Ramos (cell line): ENCODE data around the gene XPNPEP2.

Source experiments
- in situ Hi-C: fragments of 300-500 bp; cut with MboI; formaldehyde crosslinking; loops from one replicate; pipeline ENCODE4 v1.14.3; 2022; ENCODE audit warnings: low sequenced_read_pairs; ENCODE audit not compliant: unreplicated experiment

Gene XPNPEP2

GRCh38 chrX:129772796-129773431 is 34.1 kb downstream of the XPNPEP2 start:
- in situ Hi-C loops: no loop called here

DNA sequence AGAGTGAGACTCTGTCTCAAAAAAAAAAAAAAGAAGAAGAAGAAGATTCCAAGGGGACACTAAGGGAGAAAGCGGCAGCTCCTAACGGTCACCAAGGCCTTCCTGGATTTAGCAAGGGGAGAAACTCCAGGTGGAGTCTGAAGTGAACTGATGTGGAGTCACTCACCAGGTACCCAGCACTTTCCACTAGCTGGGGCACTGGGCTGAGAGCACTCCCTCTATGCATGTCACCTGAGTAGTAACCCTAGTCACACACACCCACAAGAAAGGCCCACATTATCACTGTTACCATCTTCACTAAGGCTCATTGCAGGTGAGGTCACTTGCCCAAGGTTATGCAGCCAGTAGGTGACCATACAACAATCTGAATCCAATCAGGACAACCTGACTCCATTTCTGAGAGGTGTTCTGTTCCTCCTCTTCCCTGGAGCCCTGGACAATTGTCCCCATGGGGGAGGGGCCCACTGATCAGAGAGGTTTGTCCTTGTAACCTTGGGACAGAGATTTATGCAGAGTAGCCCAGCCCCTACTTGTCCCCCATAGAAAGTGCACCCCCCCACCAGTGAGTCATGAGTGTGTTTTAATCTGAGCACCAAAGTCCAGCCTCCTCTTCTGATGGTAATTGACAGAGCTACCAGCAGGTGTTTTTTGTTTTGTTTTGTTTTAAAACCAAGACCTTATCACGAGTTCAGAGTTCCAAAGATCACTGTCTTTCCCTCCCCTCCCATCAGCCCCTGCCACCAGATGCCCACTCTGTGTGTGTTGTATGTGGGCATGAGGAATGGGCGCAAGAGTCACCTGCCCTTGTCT is 35.1 kb downstream of the XPNPEP2 start:
- in situ Hi-C loops: no loop called here

- in situ Hi-C loops: no loop called here
Measured at GRCh38 chrX:129777218-129778030, 38.6 kb downstream of the XPNPEP2 start.

- in situ Hi-C loops: no loop called here
Measured at GRCh38 chrX:129779086-129779672, 40.4 kb downstream of the XPNPEP2 start.

- in situ Hi-C loops: no loop called here
Measured at GRCh38 chrX:129779747-129780146, 41.0 kb downstream of the XPNPEP2 start, which contains the start of gene SASH3. SASH3 (plus strand) TSS chrX:129779949; CDS start chrX:129780098, 149 bp downstream.

DNA sequence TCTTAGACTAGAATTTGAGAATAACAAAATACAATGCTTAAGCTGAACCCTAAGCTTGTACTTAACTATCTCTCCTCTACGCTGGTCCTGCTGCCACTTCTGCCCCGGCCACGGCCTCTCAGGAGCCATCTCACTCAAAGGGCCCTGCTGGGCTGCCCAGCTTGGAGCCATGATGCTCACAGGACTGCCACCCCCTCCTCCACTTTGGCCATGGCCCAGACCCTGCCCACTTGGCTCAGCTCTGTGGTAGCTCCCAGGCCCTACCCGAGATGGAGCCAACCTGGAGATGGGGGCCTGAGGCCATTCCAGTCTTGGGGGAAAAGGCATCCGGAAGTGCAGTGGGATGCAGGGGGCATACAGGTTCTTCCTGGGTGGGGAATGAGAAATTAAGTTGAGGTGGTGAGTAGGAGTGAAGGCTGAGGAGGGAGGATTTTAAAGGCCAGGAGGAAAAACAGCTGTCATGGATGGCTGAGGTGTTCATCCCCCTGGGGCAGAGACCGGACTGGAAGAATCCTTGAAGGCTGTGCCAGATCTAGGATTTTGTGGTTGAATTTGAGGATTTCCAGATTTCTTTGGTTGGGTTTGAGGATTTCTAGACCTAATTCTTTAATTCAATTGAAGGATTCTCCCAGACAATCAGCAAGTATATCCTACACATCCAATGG is 41.8 kb downstream of the XPNPEP2 start:
- in situ Hi-C loops: no loop called here

DNA sequence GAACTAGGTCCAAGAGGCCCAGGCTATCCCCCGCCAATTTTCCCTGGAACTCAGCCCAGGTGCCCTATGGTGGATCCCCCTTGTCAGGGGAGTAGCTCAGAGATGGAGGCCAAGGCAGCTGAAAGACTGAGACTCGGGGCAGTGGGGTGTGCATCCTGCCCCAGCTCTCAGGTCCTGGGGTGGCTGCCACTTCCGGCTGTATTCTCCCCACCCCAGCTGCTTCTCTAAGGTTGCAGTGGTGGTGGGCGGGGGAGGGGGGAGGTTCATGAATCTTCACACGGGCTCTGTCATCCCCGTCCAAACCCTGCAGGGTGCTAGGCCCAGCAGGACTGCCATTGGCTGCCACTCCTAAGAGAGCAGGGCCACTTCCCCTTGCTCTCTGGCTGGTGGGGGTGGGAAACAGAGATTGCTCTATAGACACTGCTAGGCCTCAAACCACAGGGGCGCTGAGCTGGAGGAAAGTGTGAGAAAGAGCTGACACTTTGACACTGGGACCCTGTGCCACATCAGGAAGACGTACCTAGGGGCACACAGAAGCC is 42.4 kb downstream of the XPNPEP2 start:
- in situ Hi-C loops: no loop called here

DNA sequence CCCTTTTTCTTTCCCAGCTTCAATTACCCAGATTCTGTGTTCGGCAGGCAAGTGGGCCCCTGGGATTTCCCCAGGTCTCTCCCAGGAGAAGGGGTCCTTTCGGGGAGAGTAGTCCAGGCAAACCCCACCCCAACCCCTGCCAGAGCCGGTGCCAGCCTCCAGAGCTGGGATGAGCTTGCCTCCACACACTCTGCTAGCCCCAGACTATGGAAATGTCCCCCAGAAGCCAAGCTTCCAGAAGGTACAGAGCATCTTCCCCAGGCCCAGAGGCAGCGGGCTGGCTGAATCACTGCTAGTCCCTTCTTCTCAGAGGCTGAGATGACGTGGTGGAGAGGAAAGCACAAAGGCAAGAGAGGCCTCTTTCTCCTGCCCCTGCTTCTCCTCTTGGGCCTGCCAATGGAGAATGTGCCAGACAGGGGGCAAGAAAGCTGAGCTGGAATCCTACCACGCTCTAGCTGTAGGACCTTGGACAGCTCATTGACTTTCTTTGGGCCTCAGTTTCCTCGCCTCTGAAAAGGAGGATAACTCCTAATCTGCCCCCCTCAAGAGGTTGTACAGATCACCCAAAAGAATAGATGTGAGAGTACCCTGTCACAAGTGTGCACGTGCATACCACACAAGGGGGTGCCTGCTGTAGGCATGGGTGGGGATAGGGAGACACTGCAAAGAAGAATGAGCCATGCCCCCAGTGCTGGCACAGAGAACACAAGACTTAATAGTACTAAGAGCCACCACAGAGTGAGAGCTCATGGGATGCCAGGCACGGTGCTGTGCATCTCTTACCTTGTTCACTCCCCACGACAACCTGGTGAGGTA is 43.1 kb downstream of the XPNPEP2 start:
- in situ Hi-C loops: no loop called here

DNA sequence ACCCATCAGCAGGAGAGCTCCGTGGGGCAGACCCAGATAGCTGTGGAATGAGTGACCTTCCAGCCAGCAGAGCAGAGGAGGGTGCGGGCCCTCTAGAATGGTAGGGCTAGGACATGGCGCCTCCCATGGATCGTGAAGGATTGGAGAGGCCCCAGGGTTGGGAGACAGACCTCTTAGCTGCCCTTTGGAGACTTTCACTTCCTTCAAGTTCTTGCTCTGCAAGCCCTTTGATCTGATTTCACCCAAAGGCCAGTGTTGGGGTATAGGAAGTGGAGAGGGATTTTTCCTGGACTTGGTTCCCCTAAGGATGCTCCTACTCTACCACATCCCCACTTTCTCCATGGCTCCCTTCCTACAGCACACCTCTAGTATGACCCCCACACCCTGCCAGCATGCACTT is 43.9 kb downstream of the XPNPEP2 start:
- in situ Hi-C loops: no loop called here

GRCh38 chrX:129783291-129783713 is 44.5 kb downstream of the XPNPEP2 start:
- in situ Hi-C loops: no loop called here

DNA sequence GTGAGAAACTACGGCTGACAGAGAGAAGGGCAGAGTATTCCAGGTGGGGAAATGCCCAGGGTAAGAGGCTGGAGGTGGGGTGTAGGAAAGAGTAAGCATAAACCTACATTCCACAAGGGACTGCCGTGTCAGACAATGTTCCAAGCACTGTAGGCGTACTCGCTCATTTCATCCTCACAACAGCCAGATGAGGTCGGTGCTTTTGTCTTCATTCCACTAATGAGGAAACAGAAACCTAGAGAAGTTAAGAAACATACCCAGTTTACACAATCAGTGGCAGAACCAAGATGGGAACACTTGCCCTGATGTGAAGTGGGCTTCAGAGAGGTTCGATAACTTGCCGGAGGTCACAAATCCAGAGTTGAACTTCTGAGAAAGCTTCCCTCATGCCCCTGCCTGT is 45.6 kb downstream of the XPNPEP2 start:
- in situ Hi-C loops: no loop called here

- in situ Hi-C loops: no loop called here
Measured at GRCh38 chrX:129785160-129785947, 46.6 kb downstream of the XPNPEP2 start.

- in situ Hi-C loops: no loop called here
Measured at GRCh38 chrX:129786210-129786651, 47.5 kb downstream of the XPNPEP2 start.

DNA sequence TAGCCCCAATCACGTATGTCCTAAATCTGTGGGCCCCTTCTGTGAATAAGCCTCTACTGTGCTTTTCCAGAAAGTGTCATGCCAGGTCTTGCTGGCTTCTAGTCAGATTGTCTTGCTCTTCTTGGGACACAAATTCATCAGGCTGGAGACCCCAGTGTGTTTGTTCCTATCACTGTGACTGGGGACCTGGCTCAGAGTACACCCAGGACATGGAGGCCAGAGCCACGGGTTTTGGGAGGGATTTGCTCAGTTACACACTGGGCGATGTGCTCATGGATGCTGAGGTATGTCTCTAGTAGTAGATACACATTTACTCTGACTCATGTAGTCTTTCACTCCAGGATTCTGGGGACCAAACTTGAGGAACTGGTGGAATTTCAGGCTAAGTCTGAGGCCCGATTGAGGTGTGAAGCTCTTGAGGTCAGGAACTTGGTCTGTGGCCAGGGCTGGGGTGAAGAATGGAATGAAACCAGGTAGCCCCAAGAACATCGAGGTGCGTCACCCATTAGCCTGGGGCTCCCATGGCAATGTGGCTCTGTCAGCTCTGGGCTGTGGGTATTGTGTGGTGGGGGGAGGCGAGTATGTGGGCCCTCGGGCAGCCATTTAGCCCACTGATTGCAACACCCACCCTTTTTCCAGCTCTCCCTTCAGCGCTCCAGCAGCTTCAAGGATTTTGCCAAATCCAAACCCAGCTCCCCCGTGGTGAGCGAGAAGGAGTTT is 48.7 kb downstream of the XPNPEP2 start:
- in situ Hi-C loops: no loop called here

- in situ Hi-C loops: no loop called here
Measured at GRCh38 chrX:129788527-129788926, 49.7 kb downstream of the XPNPEP2 start.

GRCh38 chrX:129790146-129790545 is 51.4 kb downstream of the XPNPEP2 start:
- in situ Hi-C loops: no loop called here

- in situ Hi-C loops: no loop called here
Measured at GRCh38 chrX:129790808-129791207, 52.0 kb downstream of the XPNPEP2 start.
